HG03565 (cell line): ENCODE measurements around the gene UBE2E2.

Experiments used
- ATAC-seq: cut with Tn5 transposase; IDR thresholded peaks from one replicate; pipeline ENCODE4 v1.9.1; 2021; ENCODE audit warnings: mild to moderate bottlenecking, moderate library complexity; ENCODE audit not compliant: unreplicated experiment

Gene UBE2E2

GRCh38 chr3:23192816-23193215 is 10.3 kb upstream of the UBE2E2 start:
- ATAC-seq: no peak

GRCh38 chr3:23193831-23194230 is 9.3 kb upstream of the UBE2E2 start:
- no peak for ATAC-seq

- ATAC-seq: no peak
Observed at GRCh38 chr3:23198801-23199200, 4.3 kb upstream of the UBE2E2 start.

GRCh38 chr3:23199649-23200048 is 3.5 kb upstream of the UBE2E2 start:
- ATAC-seq: no peak

GRCh38 chr3:23201154-23201838 is 1.8 kb upstream of the UBE2E2 start:
- no peak for ATAC-seq

- peak; percentile 19 for ATAC-seq
Observed at GRCh38 chr3:23202203-23202920, 765 bp upstream of the UBE2E2 start.

- no peak for ATAC-seq
Observed at GRCh38 chr3:23203708-23204330, 692 bp downstream of the UBE2E2 start.

GRCh38 chr3:23206366-23206765 is 3.2 kb downstream of the UBE2E2 start:
- no peak for ATAC-seq

GRCh38 chr3:23209103-23209502 is 6.0 kb downstream of the UBE2E2 start:
- ATAC-seq: no peak

GRCh38 chr3:23209747-23210487 is 6.8 kb downstream of the UBE2E2 start:
- no peak for ATAC-seq

GRCh38 chr3:23213813-23214212 is 10.7 kb downstream of the UBE2E2 start:
- ATAC-seq: no peak

GRCh38 chr3:23217872-23218554 is 14.9 kb downstream of the UBE2E2 start:
- no peak for ATAC-seq

- peak; percentile 27 for ATAC-seq
Observed at GRCh38 chr3:23219117-23219516, 16.0 kb downstream of the UBE2E2 start.

- ATAC-seq: peak; percentile 17
Observed at GRCh38 chr3:23219552-23219951, 16.4 kb downstream of the UBE2E2 start.

- no peak for ATAC-seq
Observed at GRCh38 chr3:23221136-23221535, 18.0 kb downstream of the UBE2E2 start.

GRCh38 chr3:23232016-23232415 is 28.9 kb downstream of the UBE2E2 start:
- ATAC-seq: no peak

GRCh38 chr3:23232854-23233253 is 29.7 kb downstream of the UBE2E2 start:
- ATAC-seq: no peak

- ATAC-seq: no peak
Observed at GRCh38 chr3:23235264-23235663, 32.1 kb downstream of the UBE2E2 start.

GRCh38 chr3:23236890-23237289 is 33.8 kb downstream of the UBE2E2 start:
- ATAC-seq: no peak

- ATAC-seq: no peak
Observed at GRCh38 chr3:23238156-23238555, 35.0 kb downstream of the UBE2E2 start.

- no peak for ATAC-seq
Observed at GRCh38 chr3:23238578-23238977, 35.5 kb downstream of the UBE2E2 start.
